Colonic mucosa (tissue), 4 donors: ENCODE data around the gene MRPL21. TPM values are rescaled to one million over a fixed set of nuclear protein-coding genes. Genes with fewer than 3 reads are reported as not detected.

Experiments
- DNase-seq: peaks from one replicate; pipeline ENCODE4 v3.0.0-alpha.2; 2020
- H3K27ac ChIP-seq: fragments of 200-600 bp; one replicate; pipeline ENCODE4 v1.8.0; 2021
- H3K27me3 ChIP-seq: fragments of 200-600 bp; one replicate; pipeline ENCODE4 v1.8.0; 2021
- H3K36me3 ChIP-seq: fragments of 200-600 bp; one replicate; pipeline ENCODE4 v1.8.0; 2021
- H3K4me1 ChIP-seq: fragments of 200-600 bp; one replicate; pipeline ENCODE4 v1.8.0; 2021; ENCODE audit warnings: mild to moderate bottlenecking
- H3K4me3 ChIP-seq: fragments of 200-600 bp; one replicate; pipeline ENCODE4 v1.8.0; 2021
- H3K9ac ChIP-seq, 2 donors: one replicate each; pipeline ENCODE4 v1.7.0; 2013; ENCODE audit warnings: control low read depth in 2 of 2, low read depth in 2 of 2, low read length in 2 of 2
- H3K9me3 ChIP-seq: fragments of 200-600 bp; one replicate; pipeline ENCODE4 v1.8.0; 2021
- CTCF ChIP-seq: fragments of 200-600 bp; IDR thresholded peaks from one replicate; pipeline ENCODE4 v1.8.0; 2022; ENCODE audit warnings: antibody characterized with exemption, mild to moderate bottlenecking
- intact Hi-C: fragments of 100-400 bp; cut with DNase I; formaldehyde crosslinking; loops from one replicate; pipeline ENCODE4 v1.14.1; 2022
- total RNA-seq, 2 donors: library from RNA; stranded (reverse); fragmentation: NEBNext Ultra II Directional in 1 of 2; extraction: Animal tissue kit (Norgen Biotek cat#: 25700) in 1 of 2; gene quantifications; one replicate each; pipeline ENCODE4 v1.2.1, GENCODE V29; 2021
- donor health status: healthy.
- donor health status: DM: no; HTN: no; CAD: no.
- donor health status: DM: no; HTN: no; CAD: no.

Gene MRPL21
- total RNA-seq, 2 donors from 2014 or later, result 59.8 to 104 TPM

GRCh38 chr11:68896171-68896959, 7.3 kb downstream of the MRPL21 start:
- no peaks in the 10 kb centered on the region for H3K27me3 ChIP-seq
- no peaks in the 10 kb centered on the region for H3K9me3 ChIP-seq
- TF ChIP-seq CTCF, result no peak
- intact Hi-C loops, result no loop called here
- no peak overlapping the region for H3K9ac ChIP-seq
- no peak overlapping the region for H3K4me3 ChIP-seq
- DNase-seq, result no peak
- no peak overlapping the region for H3K27ac ChIP-seq
- no peaks in the 10 kb centered on the region for H3K4me1 ChIP-seq
- peaks cover 7% of the 10 kb centered on the region for H3K36me3 ChIP-seq

- no peak overlapping the region for H3K27ac ChIP-seq
- peaks cover 7% of the 10 kb centered on the region for H3K36me3 ChIP-seq
- H3K9ac ChIP-seq, result no peak overlapping the region
- no peak overlapping the region for H3K4me3 ChIP-seq
- TF ChIP-seq CTCF, result no peak
- no peaks in the 10 kb centered on the region for H3K27me3 ChIP-seq
- no peak for DNase-seq
- intact Hi-C loops, result no loop called here
- H3K9me3 ChIP-seq, result no peaks in the 10 kb centered on the region
- H3K4me1 ChIP-seq, result no peaks in the 10 kb centered on the region
Measured at GRCh38 chr11:68893282-68893681, 10.3 kb downstream of the MRPL21 start.

- Histone ChIP-seq H3K4me1 (no peaks in the 10 kb centered on the region), H3K27me3 (no peaks in the 10 kb centered on the region), H3K9me3 (no peaks in the 10 kb centered on the region), H3K9ac (no peak overlapping the region), H3K4me3 (no peak overlapping the region), H3K36me3 (peaks cover 7% of the 10 kb centered on the region), H3K27ac (no peak overlapping the region)
- no peak for DNase-seq
- no peak for TF ChIP-seq CTCF
- intact Hi-C loops, result no loop called here
Measured at GRCh38 chr11:68892576-68892975, 11.1 kb downstream of the MRPL21 start.

GRCh38 chr11:68891351-68891948, 12.2 kb downstream of the MRPL21 start:
- intact Hi-C loops, result no loop called here
- Histone ChIP-seq H3K27me3 (no peaks in the 10 kb centered on the region), H3K4me1 (no peaks in the 10 kb centered on the region), H3K4me3 (no peak overlapping the region), H3K27ac (no peak overlapping the region), H3K36me3 (peaks cover 7% of the 10 kb centered on the region), H3K9me3 (no peaks in the 10 kb centered on the region), H3K9ac (no peak overlapping the region)
- DNase-seq, result no peak
- TF ChIP-seq CTCF, result no peak

GRCh38 chr11:68890490-68891231, 13.0 kb downstream of the MRPL21 start:
- no peaks in the 10 kb centered on the region for H3K27me3 ChIP-seq
- H3K9me3 ChIP-seq, result no peaks in the 10 kb centered on the region
- peaks cover 7% of the 10 kb centered on the region for H3K36me3 ChIP-seq
- no peak overlapping the region for H3K9ac ChIP-seq
- H3K4me1 ChIP-seq, result no peaks in the 10 kb centered on the region
- TF ChIP-seq CTCF, result no peak
- peak; percentile 36 for DNase-seq
- H3K27ac ChIP-seq, result no peak overlapping the region
- no peak overlapping the region for H3K4me3 ChIP-seq
- intact Hi-C loops, result no loop called here
